NCI-H774 (cell line): ENCODE measurements around the gene IER3.

Experiments
- DNase-seq: peaks from one replicate; lab custom pipeline; 2025; lab: John Stamatoyannopoulos, UW

IER3 gene

GRCh38 chr6:30703821-30704220 is 40.5 kb downstream of the IER3 start:
- no peak for DNase-seq

- no peak for DNase-seq
These were observed 41.3 kb downstream of the IER3 start for GRCh38 chr6:30703011-30703410.

- DNase-seq: no peak
These were observed 44.0 kb downstream of the IER3 start for GRCh38 chr6:30700340-30700739.

- DNase-seq: no peak
These were observed 47.9 kb downstream of the IER3 start for GRCh38 chr6:30696432-30696831.
